NCI-H526 treated with DMSO at 0.1 percent for 48 hours (cell line): ENCODE measurements around the gene FHL5.
"Not testable (repeated sequence)": the region's sequence is repeated elsewhere in the genome, so short reads cannot be mapped to it uniquely, and the experiment has no call there.

ENCODE experiments used
- DNase-seq: peaks from one replicate; lab custom pipeline; 2025; lab: John Stamatoyannopoulos, UW

FHL5 gene

DNA sequence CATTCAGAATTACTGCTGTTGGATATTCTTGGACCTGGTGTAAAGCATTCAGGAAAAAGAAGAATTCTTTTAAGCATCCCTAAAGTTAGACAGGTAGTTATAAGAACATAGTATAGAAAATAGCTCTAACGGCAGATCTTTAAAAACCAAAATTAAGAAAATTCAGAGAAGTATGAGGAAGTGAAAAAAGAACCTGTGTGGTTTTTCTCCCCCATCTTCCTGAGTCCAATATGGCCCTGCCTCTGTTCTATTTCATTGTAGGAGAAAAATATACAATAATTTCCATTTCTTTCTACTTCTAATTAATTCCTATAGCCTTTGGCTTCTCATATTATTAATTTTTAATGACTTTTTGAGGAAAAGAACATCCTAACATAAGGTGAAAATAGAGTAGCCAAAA, 47.1 kb downstream of the FHL5 start:
- no peak for DNase-seq

DNA sequence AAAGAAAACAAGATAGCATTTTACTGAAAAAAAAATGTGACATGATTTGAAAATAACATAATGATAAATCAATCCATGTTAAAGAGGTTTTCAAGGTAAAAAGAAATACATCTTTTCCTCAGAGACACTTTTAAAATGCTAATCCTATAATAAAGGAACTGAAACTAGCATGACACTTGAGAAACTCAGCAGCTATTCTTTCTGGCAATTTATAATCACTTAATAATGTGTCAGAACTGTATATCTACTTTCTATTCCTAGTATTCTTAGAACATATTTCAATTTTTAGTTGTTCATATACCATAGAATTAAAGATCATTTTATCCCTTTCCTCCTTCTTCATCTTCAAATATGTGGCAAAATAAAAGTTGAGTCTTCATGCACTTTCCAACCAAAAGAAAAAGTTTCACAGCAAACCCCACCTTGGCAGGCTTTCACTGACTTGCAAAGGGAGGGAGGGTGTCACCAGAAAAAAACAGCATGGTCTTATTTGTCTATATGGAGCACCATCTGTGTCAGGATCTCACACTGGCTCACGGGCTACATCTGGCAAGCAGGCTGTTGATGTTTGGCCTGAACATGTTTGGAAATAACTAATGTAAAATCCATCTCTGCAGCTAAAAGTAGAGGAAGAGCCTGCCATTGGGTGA, 48.5 kb downstream of the FHL5 start:
- no peak for DNase-seq

DNA sequence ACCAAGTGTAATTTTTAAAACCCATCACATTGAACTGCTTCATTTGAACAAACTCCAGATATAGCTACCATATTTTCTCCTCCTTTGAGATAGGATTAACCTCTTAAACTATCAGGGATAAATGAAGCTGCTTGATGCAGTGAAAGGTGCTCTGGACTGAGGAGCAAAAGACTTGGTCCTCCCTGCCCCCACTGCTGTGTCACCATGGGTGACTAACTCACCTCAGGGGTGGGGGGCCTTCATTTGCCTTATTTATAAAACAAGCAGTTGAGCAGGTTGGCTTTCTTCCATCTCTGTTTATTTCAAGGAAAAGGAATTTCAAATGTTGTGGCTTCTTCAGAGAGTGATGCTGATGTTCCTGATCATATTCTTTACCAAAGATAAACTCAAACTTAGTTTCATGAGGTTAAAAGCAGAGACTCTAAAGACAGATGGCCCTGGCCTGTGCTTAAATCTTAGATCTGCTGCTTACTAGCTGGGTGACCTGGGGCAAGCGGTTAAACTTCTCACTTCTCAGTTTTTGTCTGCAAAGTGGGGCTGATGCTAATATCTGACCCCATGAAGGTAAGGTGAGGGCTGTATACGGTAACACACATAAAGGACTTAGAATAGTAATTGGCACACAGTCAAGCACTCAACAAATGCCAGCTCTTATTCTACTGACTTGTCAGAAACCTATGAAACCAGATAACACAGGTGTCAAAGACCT, 50.5 kb downstream of the FHL5 start:
- no peak for DNase-seq

DNA sequence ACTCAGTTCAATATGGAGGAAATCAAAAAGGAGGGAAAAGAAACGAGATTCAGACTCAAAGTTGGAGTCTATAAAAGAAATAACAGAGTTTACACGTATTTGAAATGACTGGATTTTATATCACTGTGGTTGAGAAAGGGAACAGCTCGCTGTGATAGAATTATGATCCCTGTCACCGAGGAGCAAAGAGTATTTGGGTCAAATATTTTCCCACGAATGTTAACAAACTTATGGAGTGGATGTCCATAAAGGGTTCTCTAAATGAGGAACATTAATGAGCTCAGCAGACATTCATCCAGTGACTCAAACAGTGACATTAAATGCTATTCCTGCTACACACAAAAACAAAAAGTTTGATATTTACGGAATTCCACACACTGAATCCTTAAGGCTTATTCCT, 57.9 kb downstream of the FHL5 start:
- no peak for DNase-seq

DNA sequence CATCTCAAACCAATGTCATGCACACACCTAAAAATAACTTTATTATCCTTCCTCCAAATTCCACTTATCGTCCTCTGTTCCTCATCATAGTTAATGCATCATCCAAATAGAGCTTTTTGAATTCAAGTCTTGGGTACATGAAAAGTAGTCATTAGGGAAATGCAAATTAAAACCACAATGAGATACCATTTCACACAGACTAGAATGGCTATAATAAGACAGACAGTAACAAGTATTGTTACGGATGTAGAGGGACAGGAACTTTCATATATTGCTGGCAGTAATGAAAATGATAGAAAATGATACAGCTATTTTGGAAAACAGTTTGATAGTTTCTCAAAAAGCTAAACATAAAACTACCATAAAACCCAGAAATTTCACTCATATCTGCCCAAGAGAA, 59.1 kb downstream of the FHL5 start:
- DNase-seq, result peak; percentile 80

DNA sequence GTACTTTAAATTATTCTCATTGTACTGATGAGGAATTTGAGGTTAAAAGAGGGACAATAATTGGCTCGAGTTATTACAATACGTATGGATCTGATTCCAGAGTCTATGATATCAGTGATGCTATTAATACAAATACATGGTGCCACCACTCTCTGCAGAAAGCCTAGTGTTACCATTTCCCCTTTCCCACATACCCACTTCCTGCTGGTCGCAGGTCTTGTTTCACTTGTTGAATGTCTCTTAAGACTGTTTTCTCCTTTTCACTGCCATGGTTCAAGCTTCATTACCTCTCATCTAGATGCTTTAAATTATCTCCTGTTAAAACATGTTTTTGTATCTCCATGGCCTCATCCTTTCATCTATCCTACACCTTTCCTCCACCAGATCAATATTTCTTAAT, 62.0 kb downstream of the FHL5 start:
- no peak for DNase-seq

DNA sequence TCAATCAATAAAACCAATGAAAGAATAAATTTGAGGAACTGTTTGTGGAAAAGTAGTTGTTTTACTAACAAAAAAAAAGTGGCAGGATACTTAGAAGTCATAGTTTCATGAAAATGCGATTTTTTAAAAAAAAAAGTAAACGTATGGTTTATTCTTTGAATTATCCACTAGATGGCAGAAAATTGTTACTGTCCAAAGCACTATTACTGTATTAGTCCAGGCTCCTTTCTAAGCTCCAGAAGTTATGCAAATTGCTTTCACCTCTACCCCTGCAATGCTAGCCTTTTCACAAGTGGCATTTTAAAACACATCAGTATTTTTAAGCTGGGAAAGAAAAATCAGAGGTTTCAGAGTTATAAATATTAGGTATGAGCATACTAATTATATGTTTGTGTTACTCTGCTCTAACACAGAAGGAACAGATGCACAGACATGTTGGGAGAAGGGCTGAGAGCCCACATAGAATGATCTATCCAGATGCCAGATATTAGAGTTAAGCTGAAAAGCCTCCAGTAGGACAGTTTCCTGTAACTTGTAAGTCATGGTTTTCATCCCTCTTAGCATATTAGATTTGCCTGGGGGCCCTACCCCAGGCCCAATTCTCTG, 63.9 kb downstream of the FHL5 start:
- DNase-seq, result peak; percentile 73

DNA sequence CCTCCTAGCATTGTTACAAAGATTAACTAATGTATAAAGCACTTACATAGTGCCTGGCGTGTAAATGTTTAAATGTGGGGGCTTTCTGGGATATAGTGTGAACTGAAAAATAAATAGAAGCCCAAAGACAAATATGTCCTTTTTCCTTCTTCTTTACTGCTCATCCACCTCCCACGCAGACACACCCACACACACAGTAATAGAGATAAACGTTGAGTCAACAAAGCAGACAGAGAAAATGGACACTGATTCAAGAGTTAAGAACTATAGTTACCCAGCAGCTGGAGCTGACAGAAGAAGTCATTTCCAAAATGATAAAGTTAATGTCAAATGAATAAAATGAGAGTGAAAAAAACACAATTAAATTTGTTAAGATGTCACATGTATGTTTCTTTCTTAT, 68.3 kb downstream of the FHL5 start:
- no peak for DNase-seq

DNA sequence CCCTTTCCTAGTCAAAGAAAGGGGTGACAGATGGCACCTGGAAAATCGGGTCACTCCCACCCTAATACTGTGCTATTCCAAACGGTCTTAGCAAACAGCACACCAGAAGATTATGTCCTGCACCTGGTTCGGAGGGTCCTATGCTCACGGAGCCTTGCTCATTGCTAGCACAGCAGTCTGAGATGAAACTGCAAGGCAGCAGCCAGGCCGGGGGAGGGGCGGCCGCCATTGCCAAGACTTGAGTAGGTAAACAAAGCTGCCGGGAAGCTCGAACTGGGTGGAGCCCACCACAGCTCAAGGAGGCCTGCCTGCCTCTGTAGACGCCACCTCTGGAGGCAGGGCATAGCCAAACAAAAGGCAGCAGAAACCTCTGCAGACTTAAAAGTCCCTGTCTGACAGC, 75.1 kb downstream of the FHL5 start:
- not testable (repeated sequence) for DNase-seq

DNA sequence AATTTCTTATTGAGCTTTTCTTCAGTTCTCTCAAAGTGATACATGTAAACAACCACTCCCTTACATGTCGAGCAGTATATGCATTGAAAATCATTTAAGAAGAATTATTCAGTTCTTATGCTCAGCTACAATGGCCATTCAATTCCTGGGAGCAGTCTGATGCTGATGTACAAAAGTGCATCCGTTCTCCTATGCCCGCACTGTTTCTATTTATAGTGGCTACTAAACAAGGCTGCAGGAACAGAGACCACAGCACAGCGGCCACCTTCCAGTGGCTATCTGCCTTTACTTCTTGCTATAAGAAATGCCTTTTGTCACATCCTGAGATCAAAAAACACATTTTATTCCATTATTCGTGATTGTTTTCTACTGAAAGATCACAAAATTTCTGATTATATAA, 82.2 kb downstream of the FHL5 start:
- DNase-seq, result peak; percentile 54

DNA sequence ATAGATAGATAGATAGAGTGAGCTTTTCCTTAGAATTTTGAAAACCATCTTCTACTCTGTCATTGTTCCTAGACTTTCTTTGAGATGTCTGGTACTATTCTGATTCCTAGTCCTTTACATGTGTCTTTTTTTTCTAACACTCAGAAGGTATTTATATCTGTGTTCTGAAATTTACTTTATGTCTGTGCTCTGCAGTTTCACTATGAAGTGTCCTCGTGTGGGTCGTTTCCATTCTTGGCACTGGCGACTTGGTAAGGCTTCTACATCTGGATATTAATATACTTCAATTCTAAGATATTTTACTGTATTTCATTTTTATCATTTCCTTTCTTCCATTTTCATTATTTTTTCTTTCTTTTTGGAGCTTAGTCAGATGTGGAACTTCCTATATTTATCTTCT, 87.0 kb downstream of the FHL5 start:
- DNase-seq, result no peak

DNA sequence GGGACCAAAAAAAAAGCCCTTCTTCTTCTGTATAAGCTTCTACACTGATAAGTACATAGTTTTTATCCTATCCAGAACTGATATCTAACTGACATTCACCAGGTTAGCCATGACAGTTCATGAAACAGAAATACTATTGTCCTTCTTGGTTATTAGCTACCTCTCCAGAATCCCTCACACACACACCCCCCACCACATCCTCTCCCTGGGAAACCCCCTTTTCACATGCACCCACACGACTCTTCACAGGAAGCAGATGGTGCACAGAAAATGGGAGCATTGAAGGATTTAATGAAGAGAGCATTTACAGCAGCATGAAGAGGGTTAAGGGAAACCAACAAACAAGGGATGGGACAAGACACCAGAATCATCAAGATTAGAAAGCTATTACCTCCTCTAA, 88.9 kb downstream of the FHL5 start:
- DNase-seq, result no peak

DNA sequence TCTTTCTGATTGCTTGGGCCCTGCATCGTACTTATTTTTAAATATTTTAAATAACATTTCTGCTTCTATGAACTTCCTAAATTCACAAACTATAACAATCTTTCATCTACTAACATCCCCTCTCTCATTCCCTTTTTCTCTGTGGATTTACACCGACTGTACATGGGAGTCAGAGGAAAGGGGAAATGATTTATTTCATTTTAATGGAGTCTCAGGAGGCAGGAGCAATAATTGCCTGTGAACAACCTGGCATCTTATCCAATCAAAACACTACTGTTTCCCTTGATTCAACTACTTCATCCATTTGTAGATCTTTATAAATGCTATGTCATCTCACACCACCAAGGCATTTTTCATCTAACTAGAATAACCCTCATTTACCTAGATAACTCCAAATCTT, 89.6 kb downstream of the FHL5 start:
- no peak for DNase-seq

DNA sequence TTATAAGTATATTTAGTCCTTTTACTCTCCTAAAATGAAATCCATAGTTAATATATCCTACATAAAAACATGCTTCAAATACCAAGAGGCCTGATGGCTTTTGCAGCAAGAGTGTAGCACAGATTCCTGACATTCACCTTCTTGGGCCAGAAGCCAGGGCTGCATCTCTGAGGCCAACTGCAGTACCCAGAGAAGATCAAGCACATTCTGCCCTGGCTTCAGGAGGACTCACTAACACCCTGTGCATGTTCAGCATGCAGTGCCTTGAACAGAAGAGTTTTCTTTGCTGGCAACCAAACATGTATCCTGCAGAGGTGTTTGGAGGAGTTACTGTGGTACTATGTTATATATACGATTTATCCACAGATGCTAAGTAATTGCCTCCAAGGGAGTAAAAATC, 90.3 kb downstream of the FHL5 start:
- no peak for DNase-seq

DNA sequence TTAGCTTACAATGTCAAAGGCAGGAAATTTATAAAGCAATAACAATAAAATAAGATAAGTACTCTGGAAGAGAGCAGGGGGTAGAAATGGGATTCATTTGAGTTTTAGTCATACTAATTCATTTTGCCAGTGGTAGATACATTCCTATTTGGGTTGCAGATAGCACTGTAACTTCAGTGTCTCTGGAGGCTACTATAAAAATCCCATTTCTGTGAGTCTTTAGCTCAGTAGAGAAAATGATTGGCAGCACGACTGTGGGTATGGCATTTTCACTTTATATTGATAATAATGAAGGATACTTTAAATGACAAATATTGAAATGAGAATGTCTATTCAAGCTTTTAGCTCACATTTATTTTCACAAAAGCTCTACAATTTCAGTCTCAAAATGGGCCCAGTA, 93.6 kb downstream of the FHL5 start:
- no peak for DNase-seq

DNA sequence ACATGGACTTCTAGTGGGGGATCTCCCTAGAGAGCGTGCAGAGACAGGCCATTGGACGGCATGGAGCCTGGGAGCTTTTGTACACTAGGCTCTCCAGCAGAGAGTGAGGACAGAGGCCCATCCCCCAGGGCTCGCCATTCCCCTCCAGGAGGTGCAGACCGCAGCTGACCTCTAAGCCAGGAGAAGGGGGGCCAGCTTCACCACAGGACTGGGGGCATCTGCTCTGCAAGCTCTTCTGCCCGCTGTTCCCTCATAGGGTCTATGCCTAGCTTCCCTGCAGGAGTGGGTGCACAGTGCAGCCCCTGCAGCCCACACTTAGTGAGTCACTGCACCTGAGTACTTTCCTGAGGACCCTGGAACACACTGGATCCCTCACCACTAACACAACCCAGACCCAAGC, 94.4 kb downstream of the FHL5 start:
- no peak for DNase-seq

DNA sequence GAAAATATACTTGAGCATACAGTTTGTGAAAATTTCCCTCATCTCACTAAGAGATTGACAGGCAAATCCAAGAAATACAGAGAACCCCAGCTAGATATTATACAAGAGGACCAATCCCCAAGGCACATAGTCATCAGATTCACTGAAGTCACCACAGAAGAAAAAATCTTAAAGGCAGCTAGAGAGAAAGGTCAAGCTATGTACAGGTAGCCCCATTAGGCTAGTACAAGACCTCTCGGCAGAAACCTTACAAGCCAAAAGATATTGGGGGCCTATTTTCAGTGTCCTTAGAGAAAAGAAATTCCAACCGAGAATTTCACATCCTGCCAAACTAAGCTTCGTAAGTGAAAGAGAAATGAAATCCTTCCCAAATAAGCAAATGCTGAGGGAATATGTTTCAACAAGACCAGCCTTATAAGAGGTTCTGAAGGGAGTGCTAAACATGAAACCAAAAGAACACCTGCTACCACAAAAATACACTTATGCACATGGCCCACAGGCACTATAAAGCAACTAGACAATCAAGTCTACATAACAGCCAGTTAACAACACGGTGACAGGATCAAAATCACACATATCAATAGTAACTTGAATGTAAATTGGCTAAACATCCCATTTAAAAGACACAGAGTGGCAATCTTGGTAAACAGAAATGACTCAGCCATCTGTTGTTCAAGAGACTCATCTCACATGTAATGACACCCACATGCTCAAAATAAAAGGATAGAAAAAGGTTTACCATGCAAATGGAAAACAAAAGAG, 96.3 kb downstream of the FHL5 start:
- no peak for DNase-seq
